ENCODE data around the gene BEST1.

GRCh38 chr11:61985869-61986268 lies 35.7 kb downstream of the BEST1 start:
- TF ChIP-seq POLR2AphosphoS5 (IDR thresholded peaks at IDR 0.05; ENCODE audit: low read depth, low read length), result no peak
- TF ChIP-seq POLR2A (IDR thresholded peaks at IDR 0.05; ENCODE audit: low read depth, low read length), result no peak
- TF ChIP-seq TAF1 (IDR thresholded peaks at IDR 0.05; ENCODE audit: borderline replicate concordance, low read depth, low read length), result no peak

Measured in GM12892 (cell line).